ENCODE measurements around the gene LCN10.
"Not testable (repeated sequence)": the region's sequence is repeated elsewhere in the genome, so short reads cannot be mapped to it uniquely, and the experiment has no call there.

GRCh38 chr9:136786983-136787382, 44.2 kb upstream of the LCN10 start:
- not testable (repeated sequence) for TF ChIP-seq CTCF (conservative IDR thresholded peaks at IDR 0.05; ENCODE audit: low read depth, low read length); EZH2phosphoT487 (IDR thresholded peaks at IDR 0.05; ENCODE audit: borderline replicate concordance, low read length)

Measured in PC-3 (cell line).